ENCODE results near the gene KHDRBS2. TPM values are rescaled to one million over a fixed set of nuclear protein-coding genes. Genes with fewer than 3 reads are reported as not detected.

KHDRBS2 gene
- polyA plus RNA-seq, 2 donors, result 0.01 TPM; not detected in 1

DNA sequence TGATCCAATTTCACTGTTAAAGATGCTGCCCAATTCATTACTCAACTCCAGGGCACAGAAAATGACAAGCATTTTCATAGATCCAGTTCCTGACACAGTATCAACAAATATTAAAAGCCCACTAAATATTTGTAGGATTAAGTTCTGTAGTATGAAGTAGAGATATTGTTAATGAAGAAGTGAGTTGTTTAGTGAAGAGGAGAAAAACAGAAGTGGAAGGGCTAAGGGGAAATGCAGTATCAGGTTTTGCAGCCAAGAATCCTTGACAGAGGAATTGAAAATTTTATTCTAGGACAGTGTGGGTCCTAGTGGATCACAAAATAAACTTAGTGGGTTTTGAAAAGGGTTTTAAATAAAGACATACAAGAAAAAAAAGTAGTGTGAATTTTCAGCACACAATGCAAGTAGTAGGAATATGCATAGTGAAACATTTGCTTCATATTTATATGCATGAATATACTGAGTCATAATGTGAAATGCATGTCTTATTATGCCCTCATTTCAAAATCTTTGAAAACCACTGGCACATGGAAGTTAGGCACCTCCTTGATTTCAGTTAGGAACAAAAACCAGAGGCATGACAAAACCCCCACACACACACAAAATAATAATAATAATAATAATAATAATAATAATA is 338.6 kb downstream of the KHDRBS2 start:
- Histone ChIP-seq H3K36me3 (ENCODE audit: control insufficient read depth in 2 of 2, insufficient read depth in 2 of 2, low read length in 1 of 2) (no peaks in the 10 kb centered on the region), H3K9me3 (ENCODE audit: control insufficient read depth in 2 of 2, insufficient read depth in 1 of 2, low read depth in 1 of 2, low read length in 1 of 2) (no peaks in the 10 kb centered on the region), H3K4me3 (ENCODE audit: low read depth in 1 of 2, low read length in 2 of 2) (no peak overlapping the region), H3K27ac (ENCODE audit: low read depth in 2 of 2, low read length in 1 of 2) (no peak overlapping the region), H3K4me1 (ENCODE audit: control insufficient read depth in 2 of 2, insufficient read depth in 2 of 2, low read length in 1 of 2) (no peaks in the 10 kb centered on the region), H3K27me3 (ENCODE audit: control insufficient read depth in 1 of 2, insufficient read depth in 2 of 2, low read length in 2 of 2) (no peaks in the 10 kb centered on the region)

DNA sequence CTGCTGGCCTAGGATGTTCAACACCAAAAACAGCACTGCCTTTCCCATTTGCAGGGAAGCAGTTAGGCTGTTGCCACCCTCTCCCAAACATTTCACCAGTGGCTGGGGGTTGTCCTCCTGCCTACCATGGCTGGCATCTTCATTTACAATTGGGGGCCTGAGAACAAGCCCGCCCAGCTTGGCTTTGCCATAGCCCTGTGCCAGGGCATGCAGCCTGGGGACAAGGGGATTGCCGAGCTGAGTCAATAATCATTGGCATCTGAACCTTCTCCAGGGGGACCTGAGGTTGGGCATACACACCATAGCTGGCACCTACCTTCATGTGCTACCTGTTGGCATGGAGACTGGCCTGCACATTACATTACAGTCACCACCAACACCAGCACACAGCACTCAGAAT is 345.1 kb downstream of the KHDRBS2 start:
- Histone ChIP-seq H3K9me3 (ENCODE audit: control insufficient read depth in 2 of 2, insufficient read depth in 1 of 2, low read depth in 1 of 2, low read length in 1 of 2) (peaks cover 4 to 7% of the 10 kb centered on the region in 2 donors), H3K27me3 (ENCODE audit: control insufficient read depth in 1 of 2, insufficient read depth in 2 of 2, low read length in 2 of 2) (no peaks in the 10 kb centered on the region), H3K4me1 (ENCODE audit: control insufficient read depth in 2 of 2, insufficient read depth in 2 of 2, low read length in 1 of 2) (no peaks in the 10 kb centered on the region), H3K4me3 (ENCODE audit: low read depth in 1 of 2, low read length in 2 of 2) (no peak overlapping the region), H3K27ac (ENCODE audit: low read depth in 2 of 2, low read length in 1 of 2) (no peak overlapping the region), H3K36me3 (ENCODE audit: control insufficient read depth in 2 of 2, insufficient read depth in 2 of 2, low read length in 1 of 2) (no peaks in the 10 kb centered on the region)
- whole genome bisulfite sequencing, 2 donors, result 89 to 92% methylated on average over 2 of the region's 2 CpGs

DNA sequence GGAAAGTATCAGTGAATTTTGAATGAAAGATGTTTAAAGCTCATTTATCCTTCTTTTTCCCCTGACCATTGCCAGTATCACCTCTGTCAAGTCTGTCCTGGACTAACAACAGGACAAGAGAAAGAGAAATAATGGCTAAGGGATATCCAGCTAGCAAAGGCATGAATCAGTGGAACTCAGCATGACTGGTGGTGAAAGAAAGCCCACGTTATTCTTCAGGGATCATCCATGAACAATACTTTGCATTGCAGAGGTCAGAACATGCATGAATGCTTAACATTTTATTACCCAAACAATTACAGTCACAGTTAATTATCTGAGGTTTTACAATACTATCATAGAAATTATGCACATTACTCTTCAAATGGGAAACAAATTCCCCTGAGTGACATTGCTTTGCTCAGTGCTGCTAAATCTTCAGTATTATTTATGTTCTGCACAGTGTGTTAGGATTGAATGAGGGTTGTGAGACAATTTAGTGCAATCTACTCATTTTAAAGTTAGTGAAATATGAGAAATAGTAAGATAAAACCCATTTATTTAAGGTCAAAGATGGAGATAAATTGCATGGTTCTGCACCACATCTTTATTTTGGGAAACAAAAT is 350.7 kb downstream of the KHDRBS2 start:
- Histone ChIP-seq H3K27ac (ENCODE audit: low read depth in 2 of 2, low read length in 1 of 2) (no peak overlapping the region), H3K27me3 (ENCODE audit: control insufficient read depth in 1 of 2, insufficient read depth in 2 of 2, low read length in 2 of 2) (no peaks in the 10 kb centered on the region), H3K9me3 (ENCODE audit: control insufficient read depth in 2 of 2, insufficient read depth in 1 of 2, low read depth in 1 of 2, low read length in 1 of 2) (no peaks in the 10 kb centered on the region), H3K4me1 (ENCODE audit: control insufficient read depth in 2 of 2, insufficient read depth in 2 of 2, low read length in 1 of 2) (no peaks in the 10 kb centered on the region), H3K36me3 (ENCODE audit: control insufficient read depth in 2 of 2, insufficient read depth in 2 of 2, low read length in 1 of 2) (no peaks in the 10 kb centered on the region), H3K4me3 (ENCODE audit: low read depth in 1 of 2, low read length in 2 of 2) (no peak overlapping the region)
- WGBS, 2 donors, result 42 to 49% methylated on average over 1 of the region's 1 CpG

DNA sequence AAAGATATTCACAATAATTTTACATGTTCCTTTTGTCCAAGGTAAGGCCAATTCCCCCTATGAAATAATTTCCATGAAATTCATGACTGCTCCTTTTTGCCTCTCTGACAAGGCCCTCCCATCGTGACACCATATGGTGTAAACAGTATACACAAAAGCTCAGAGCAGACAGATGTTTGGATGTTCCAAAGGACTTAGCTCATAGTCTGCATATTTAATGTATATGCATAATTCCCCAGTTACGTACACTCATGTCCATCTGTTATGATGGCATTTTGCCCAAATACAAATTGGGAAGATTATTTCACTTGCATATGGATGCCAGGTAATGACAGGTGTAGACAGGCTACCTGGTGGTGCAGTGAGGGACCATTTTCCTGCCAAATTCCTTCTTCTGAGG is 376.5 kb downstream of the KHDRBS2 start:
- Histone ChIP-seq H3K9me3 (ENCODE audit: control insufficient read depth in 2 of 2, insufficient read depth in 1 of 2, low read depth in 1 of 2, low read length in 1 of 2) (no peaks in the 10 kb centered on the region), H3K4me1 (ENCODE audit: control insufficient read depth in 2 of 2, insufficient read depth in 2 of 2, low read length in 1 of 2) (no peaks in the 10 kb centered on the region), H3K27me3 (ENCODE audit: control insufficient read depth in 1 of 2, insufficient read depth in 2 of 2, low read length in 2 of 2) (no peaks in the 10 kb centered on the region), H3K4me3 (ENCODE audit: low read depth in 1 of 2, low read length in 2 of 2) (no peak overlapping the region), H3K27ac (ENCODE audit: low read depth in 2 of 2, low read length in 1 of 2) (no peak overlapping the region), H3K36me3 (ENCODE audit: control insufficient read depth in 2 of 2, insufficient read depth in 2 of 2, low read length in 1 of 2) (no peaks in the 10 kb centered on the region)
- 69 to 78% methylated on average over 2 of the region's 2 CpGs for WGBS, 2 donors

GRCh38 chr6:61901748-61902147 is 384.3 kb downstream of the KHDRBS2 start:
- no peaks in the 10 kb centered on the region for H3K9me3 ChIP-seq (ENCODE audit: control insufficient read depth in 2 of 2, insufficient read depth in 1 of 2, low read depth in 1 of 2, low read length in 1 of 2)
- 96 to 97% methylated on average over 6 of the region's 6 CpGs for WGBS, 2 donors
- H3K36me3 ChIP-seq (ENCODE audit: control insufficient read depth in 2 of 2, insufficient read depth in 2 of 2, low read length in 1 of 2), result no peaks in the 10 kb centered on the region
- H3K27me3 ChIP-seq (ENCODE audit: control insufficient read depth in 1 of 2, insufficient read depth in 2 of 2, low read length in 2 of 2), result no peaks in the 10 kb centered on the region
- no peaks in the 10 kb centered on the region for H3K4me1 ChIP-seq (ENCODE audit: control insufficient read depth in 2 of 2, insufficient read depth in 2 of 2, low read length in 1 of 2)
- H3K27ac ChIP-seq (ENCODE audit: low read depth in 2 of 2, low read length in 1 of 2), result no peak overlapping the region
- H3K4me3 ChIP-seq (ENCODE audit: low read depth in 1 of 2, low read length in 2 of 2), result no peak overlapping the region

GRCh38 chr6:61894536-61894935 is 391.5 kb downstream of the KHDRBS2 start:
- Histone ChIP-seq H3K27me3 (ENCODE audit: control insufficient read depth in 1 of 2, insufficient read depth in 2 of 2, low read length in 2 of 2) (no peaks in the 10 kb centered on the region), H3K4me1 (ENCODE audit: control insufficient read depth in 2 of 2, insufficient read depth in 2 of 2, low read length in 1 of 2) (no peaks in the 10 kb centered on the region), H3K36me3 (ENCODE audit: control insufficient read depth in 2 of 2, insufficient read depth in 2 of 2, low read length in 1 of 2) (no peaks in the 10 kb centered on the region), H3K9me3 (ENCODE audit: control insufficient read depth in 2 of 2, insufficient read depth in 1 of 2, low read depth in 1 of 2, low read length in 1 of 2) (no peaks in the 10 kb centered on the region), H3K4me3 (ENCODE audit: low read depth in 1 of 2, low read length in 2 of 2) (no peak overlapping the region), H3K27ac (ENCODE audit: low read depth in 2 of 2, low read length in 1 of 2) (no peak overlapping the region)
- WGBS, 2 donors, result 78% methylated on average over 9 of the region's 9 CpGs

DNA sequence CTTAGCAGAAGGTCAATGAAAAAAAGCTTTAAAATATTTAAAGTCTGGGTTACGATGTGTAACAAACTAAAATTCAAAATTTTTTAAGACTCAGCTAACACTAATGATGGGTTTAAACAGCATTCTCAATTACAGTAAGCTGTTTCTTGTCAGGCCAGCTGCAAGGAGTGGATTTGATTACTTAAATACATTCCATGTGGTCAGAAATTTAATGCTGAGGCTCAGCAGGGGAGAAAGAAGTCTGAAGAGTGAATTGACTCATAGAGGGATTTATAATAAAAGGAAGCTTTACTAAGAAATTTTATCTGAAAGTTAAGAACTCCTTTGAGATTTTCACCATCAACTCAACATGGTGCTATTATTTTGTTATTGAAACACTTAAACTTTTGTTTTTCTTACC is 398.6 kb downstream of the KHDRBS2 start:
- Histone ChIP-seq H3K36me3 (ENCODE audit: control insufficient read depth in 2 of 2, insufficient read depth in 2 of 2, low read length in 1 of 2) (no peaks in the 10 kb centered on the region), H3K4me3 (ENCODE audit: low read depth in 1 of 2, low read length in 2 of 2) (no peak overlapping the region), H3K27ac (ENCODE audit: low read depth in 2 of 2, low read length in 1 of 2) (no peak overlapping the region), H3K27me3 (ENCODE audit: control insufficient read depth in 1 of 2, insufficient read depth in 2 of 2, low read length in 2 of 2) (no peaks in the 10 kb centered on the region), H3K4me1 (ENCODE audit: control insufficient read depth in 2 of 2, insufficient read depth in 2 of 2, low read length in 1 of 2) (no peaks in the 10 kb centered on the region), H3K9me3 (ENCODE audit: control insufficient read depth in 2 of 2, insufficient read depth in 1 of 2, low read depth in 1 of 2, low read length in 1 of 2) (peaks cover 0 to 2% of the 10 kb centered on the region in 2 donors)
- 57 to 74% methylated on average over 1 of the region's 1 CpG for WGBS, 2 donors

GRCh38 chr6:61886608-61887259 is 399.3 kb downstream of the KHDRBS2 start:
- no peaks in the 10 kb centered on the region for H3K36me3 ChIP-seq (ENCODE audit: control insufficient read depth in 2 of 2, insufficient read depth in 2 of 2, low read length in 1 of 2)
- H3K27me3 ChIP-seq (ENCODE audit: control insufficient read depth in 1 of 2, insufficient read depth in 2 of 2, low read length in 2 of 2), result no peaks in the 10 kb centered on the region
- H3K27ac ChIP-seq (ENCODE audit: low read depth in 2 of 2, low read length in 1 of 2), result no peak overlapping the region
- H3K9me3 ChIP-seq (ENCODE audit: control insufficient read depth in 2 of 2, insufficient read depth in 1 of 2, low read depth in 1 of 2, low read length in 1 of 2), result peaks cover 0 to 2% of the 10 kb centered on the region in 2 donors
- no peaks in the 10 kb centered on the region for H3K4me1 ChIP-seq (ENCODE audit: control insufficient read depth in 2 of 2, insufficient read depth in 2 of 2, low read length in 1 of 2)
- WGBS, 2 donors, result 77 to 83% methylated on average over 1 of the region's 1 CpG
- H3K4me3 ChIP-seq (ENCODE audit: low read depth in 1 of 2, low read length in 2 of 2), result no peak overlapping the region

- no peaks in the 10 kb centered on the region for H3K4me1 ChIP-seq (ENCODE audit: control insufficient read depth in 2 of 2, insufficient read depth in 2 of 2, low read length in 1 of 2)
- WGBS, 2 donors, result 89 to 91% methylated on average over 15 of the region's 15 CpGs
- H3K4me3 ChIP-seq (ENCODE audit: low read depth in 1 of 2, low read length in 2 of 2), result no peak overlapping the region
- H3K27ac ChIP-seq (ENCODE audit: low read depth in 2 of 2, low read length in 1 of 2), result no peak overlapping the region
- no peaks in the 10 kb centered on the region for H3K36me3 ChIP-seq (ENCODE audit: control insufficient read depth in 2 of 2, insufficient read depth in 2 of 2, low read length in 1 of 2)
- H3K9me3 ChIP-seq (ENCODE audit: control insufficient read depth in 2 of 2, insufficient read depth in 1 of 2, low read depth in 1 of 2, low read length in 1 of 2), result peaks cover 2 to 10% of the 10 kb centered on the region in 2 donors
- H3K27me3 ChIP-seq (ENCODE audit: control insufficient read depth in 1 of 2, insufficient read depth in 2 of 2, low read length in 2 of 2), result no peaks in the 10 kb centered on the region
Observed at GRCh38 chr6:61869632-61870400, 416.2 kb downstream of the KHDRBS2 start.
